Head of caudate nucleus (tissue), 42 donors: ENCODE measurements around the gene REN.

Experiments used
- DNase-seq, 42 donors: peaks; one replicate each; pipeline versions ENCODE4 v3.0.0 to v3.0.0-alpha.2; 2020 to 2021; ENCODE audit warnings: mixed read lengths in 7 of 42
- intact Hi-C: fragments of 100-400 bp; cut with DNase I; formaldehyde crosslinking; loops from one replicate; pipeline ENCODE4 v1.15.0; 2022

REN gene

DNA sequence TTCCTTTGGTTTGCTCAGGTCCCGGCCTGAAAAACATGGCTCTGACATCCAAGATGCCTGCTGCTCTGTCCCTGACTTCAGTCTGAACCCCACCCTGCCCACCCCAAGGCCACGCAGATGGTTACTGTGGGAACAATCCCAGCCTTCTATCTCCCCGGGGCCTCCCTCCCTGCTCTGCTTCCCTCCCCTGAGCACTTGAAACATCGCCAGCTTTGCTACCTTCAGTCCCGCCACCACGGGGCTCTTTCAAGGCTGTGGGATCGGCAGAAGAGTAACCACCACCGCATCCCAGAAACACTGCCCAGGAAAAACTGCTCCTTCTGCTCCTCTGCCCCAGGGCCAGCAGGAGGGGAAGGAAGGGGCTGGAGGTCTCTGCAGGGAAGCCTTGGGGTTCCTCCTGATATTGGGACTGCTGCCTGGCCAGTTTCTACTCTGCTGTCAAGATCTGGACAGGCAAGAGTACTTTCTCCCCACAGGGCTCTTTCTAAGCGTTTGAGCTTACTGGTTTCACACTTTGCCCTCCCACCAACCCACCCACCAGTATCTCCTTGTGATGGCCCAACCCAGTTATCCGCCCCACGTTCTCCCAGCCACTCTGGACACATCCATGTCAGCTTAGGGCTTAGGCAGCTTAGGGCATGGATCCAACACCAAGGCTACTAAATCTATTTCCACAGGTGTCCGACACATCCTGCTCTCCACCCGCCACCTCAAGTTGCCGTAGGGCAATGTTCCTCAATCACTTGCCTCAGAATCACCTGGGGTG, 22.7 kb downstream of the REN start:
- intact Hi-C loops: no loop called here
- no peak for DNase-seq

DNA sequence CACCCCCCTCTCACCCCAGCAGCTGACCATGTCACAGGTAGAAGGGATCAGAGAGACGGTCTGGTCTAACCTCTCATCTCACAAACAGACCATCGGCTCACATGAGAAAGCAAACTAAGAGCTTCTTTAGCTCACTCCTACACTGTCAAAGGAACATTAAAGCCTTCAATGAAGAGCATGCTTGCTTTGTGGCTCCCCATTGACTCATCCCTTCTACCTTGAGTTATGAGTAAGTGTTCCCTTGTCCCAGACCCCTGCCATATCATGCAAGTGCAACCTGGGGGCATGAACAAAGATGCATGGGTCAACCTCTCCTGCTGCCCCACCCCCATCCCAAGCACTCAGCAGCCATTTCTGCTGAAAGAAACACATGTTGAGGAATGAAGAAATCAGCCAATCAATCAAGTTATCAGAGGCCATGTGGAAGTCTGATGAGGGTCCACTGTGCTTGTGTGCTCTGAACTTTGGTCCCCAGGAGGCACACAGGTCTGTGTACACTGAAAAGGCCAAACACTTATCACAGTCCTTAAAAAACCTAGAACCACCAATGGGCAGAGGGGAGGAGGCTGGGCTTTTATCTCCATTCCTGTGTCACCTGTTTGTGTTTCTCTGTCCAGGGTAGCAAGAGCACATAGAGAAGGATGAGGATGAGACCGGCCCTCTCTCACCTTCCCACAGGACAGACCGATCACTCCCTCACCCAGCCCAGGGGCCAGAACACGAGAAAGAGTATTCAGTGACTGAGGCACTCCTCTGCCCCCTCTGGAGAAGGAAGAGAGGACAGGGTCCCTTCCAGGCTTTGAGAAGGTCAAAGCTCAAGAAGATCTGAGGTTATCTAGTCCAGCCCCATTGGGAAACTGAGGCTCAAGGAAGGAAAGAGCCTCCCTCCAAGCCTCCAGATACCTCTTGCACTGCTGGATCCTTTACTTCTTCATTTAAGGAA, 23.8 kb downstream of the REN start:
- intact Hi-C loops: no loop called here

DNA sequence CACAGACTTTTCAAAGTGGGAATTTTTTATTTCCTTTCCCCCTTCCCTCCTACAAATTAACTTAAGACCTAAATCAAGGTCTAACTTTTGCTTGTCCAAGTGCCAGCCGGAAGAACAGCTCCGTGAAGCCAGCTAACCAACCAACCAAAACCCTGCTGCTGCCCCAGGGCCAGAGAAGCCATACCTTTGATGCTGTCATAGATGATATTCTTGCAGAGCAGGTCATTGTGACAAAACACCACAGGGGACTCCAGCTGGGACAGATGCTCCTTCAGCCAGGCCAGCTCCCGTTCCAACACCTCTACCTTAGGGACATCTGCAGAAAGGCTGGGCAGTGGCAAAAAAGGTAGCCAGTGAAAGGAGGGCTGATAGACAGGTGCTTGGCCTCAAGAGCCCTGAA, 25.0 kb downstream of the REN start:
- no peak for DNase-seq
- intact Hi-C loops: no loop called here

More for the DNA sequence above, 23.8 kb downstream of the REN start:
- DNase-seq: no peak

DNA sequence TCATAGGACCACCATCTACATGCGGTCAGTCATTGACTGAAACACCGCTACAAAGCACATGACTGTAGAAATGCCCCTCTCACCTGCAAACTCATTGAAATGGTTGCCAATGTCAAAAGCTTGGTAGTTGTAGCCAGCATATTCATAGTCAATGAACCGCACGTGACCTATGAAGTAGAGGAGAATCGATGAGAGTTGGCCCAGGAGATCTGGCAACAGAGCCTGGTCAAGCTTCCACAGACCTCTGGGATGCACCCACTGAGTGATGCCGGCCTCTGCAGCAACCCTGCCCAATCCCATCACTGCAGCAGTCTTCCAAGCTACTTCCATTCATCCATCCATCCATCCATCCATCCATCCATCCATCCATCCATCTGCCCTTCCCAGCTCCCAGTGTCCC, 26.2 kb downstream of the REN start:
- intact Hi-C loops: no loop called here
- DNase-seq: no peak

DNA sequence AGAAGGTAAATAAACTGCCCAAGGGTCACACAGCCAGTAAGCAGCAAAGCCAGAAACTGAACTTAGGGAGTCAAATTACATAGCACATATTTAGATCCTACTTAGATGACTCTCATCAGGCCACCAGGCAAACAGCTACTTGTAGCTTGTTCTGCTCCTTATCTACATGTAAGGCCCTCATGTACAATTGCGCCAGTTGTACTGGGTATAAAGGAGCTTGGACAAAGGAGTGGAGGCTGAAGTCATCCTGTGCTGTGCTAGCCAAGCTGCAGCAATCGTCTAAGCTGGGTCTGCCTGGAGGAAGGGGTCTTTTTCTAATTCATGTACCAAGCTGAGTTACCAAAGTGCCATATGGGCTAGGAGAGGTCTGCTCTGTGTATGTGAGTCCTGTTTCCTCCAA, 27.0 kb downstream of the REN start:
- DNase-seq: no peak
- intact Hi-C loops: no loop called here

DNA sequence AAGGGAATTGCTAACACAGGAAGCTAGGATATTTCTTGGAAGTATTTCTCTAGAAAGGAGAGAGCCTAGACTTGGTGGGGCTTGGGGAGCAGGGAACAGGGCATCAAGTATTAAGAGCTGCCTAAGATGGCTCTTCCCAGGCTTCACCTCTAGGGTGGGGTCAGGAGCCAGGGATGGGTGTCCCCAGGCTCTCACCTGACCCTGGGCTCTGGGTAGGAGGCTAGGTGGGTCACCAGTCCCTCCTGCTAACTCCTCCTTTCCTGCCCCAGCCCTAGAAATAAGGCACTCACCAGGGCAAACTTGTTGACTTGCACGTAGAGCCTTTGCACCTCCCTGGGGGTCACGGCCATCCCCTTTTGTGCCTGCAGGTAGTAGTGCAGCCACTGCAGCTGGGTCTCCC, 29.3 kb downstream of the REN start:
- no peak for DNase-seq
- intact Hi-C loops: no loop called here

DNA sequence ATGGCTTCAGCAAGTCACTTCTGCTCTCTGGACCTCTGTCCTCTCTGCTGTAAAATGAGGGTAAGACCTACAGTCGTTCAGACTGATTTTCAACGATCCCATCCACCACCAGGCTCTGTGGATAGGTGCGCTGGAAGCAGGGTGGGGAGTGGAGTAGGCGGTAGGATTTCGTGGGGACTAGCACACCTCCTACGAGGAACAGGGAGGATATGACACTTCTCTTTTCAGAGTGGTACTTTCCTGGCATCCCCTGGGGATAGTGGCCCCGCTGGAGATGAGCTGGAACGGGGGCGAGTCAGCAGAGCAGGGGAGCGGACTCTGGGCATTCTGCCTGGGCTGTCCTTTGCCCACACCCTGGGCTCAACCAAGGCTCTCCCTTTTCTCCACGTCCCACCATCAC, 32.0 kb downstream of the REN start:
- intact Hi-C loops: no loop called here
- DNase-seq: peak in 29 of 42 donors; percentile 30 to 82 (median 51)

DNA sequence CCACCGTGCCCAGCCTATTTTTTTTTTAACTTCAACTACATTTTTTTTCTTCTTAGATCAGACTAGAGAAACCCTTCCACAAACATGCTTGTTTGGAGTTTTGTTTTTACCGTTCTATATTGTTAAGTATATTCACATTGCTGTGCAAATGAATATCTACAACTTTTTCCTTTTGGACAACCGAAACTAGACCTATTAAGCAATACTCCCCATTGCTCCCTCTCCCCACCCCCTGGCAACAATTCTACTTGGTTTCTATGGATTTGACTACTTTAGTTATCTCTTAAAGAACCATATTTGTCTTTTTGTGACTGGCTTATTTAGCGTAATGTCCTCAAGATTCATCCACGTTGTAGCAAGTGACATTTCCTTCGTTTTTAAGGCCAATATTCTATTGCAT, 33.4 kb downstream of the REN start:
- DNase-seq: no peak
- intact Hi-C loops: no loop called here

DNA sequence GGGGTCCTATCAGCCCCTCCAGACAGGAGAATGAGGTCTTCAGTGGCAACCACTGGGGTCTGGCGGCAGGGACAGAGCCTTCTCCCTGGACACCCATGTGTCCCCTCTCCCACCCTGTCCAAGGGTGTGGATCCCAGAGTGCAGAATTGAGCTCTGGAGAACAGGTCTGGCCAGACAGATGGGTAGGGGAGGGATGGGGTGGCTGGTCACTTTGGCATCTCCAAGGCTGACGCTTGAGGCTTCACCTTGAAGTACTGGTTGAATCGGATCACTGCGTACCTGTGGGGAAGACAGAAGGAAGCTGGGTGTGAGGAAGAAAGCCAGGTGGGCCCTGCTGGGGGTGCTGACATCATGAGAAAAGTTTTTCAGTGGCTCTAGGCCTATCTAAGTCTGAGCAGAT, 34.2 kb downstream of the REN start:
- intact Hi-C loops: no loop called here
- no peak for DNase-seq

DNA sequence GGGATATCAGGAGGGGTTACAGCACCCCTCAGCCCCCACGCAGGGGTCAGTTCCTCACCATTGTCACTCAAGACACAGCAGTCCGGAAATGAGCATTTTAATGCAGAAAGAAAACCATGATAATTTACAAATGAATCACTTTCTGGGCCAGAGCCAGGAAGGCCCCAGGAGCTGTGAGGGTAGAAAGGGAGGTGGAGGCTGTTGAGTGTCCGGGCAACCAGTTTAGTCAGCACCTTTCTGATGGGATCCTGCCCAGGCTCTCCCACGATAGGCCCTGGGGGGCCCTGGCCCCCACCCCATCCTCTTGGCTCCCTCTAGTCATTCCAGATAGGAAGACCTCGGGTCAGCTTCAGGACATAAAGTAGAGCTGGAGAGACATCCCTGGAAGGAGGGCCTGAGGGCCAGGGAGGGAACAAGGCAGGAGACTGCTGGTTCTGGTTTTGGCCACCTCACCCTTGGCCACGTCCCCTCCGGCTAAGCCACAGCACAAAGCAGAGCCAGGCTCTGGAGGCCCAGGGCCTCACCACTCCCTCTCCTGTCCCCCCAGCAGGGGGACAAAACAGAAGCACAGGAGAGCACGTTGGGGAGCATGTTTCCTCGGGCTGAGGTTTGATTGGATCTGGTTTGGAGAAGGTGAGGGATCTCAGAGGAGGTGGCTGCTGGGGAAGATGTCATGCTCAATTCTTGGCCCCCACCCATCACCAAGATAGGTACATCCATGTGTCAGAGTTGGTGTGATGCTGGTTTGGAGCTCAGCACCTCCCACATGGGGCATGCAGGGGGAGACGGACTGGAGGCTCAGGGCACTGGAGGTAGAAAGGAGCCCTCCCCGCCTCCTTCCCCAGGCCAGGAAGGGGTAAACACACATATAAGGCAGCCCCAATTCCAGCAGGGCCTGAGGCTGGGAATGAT, 34.9 kb downstream of the REN start:
- intact Hi-C loops: no loop called here

DNA sequence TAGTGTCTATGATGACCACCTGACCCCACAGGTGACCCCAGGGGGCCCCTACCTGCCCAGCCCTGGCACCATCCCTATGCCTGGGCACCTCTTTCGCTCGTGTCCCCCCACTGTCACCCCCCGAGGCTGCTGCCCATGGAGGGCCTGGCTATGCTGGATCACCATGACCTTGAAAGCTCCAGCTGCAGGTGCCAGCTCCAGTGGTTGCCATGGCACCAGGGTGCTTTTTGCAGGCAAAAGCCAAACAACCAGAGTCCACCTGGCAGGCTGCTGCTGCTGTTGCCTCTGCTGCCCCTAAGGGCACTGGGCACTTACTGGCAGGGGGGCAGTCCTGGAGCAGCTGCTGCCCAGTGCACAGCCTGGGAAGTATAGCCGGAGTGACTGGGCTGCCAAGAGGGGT, 36.0 kb downstream of the REN start:
- intact Hi-C loops: no loop called here
- DNase-seq: peak in 2 of 42 donors; percentile 39 to 49

More for the DNA sequence above, 34.9 kb downstream of the REN start:
- DNase-seq: peak in 2 of 42 donors; percentile 38 to 49

DNA sequence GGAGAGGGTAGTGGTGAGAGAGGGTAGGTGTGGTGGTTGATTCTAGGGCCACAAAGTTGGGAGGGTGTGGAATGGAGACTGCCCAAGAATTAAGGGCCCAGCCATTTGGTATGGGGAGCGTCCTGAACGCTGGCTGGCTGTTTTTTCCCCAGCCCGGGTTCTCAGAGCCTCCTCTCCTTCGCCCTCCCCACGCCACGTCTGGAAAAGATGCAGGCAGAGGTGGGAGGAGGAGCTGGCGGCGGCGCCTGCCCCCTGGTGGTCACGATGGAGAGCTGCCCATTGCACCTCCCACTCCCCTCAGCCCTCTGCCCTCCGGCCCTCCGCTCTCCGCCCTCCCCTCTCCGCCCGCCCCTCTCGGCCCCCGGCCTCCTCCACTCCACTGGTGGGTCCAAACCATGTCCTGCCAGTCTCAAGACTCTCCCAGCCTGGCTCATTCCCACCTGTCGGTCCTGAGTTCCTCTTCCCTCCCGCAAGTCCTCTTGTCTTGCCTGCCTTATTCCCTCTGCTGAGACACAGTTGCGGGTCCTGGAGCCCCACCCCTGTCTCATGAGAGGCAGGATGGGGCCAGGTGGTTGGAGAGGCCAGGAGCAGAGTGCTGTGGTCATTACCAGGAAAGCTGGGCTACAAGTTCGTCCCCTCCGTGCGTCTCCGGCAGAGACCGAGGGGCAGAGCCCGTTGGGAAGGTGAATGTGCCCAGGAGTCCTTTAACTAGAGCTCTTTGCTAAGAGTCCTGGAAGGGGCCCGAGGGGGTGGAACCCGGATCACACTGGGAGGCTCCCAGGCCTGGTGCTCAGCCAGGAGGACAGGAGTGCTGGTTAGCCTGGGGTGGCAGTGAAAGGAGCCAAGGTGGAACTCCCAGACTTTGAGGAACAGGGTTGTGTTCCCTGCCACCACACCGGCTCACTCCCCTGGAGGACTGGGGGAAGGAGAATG, 36.9 kb downstream of the REN start:
- peak in 41 of 42 donors; percentile 49 to 88 (median 74) for DNase-seq
- intact Hi-C loops: loop anchor here (2.0 to 5.0 kb wide), 2 partner anchors 57 to 268 kb away; partner anchors contain the start of genes SNRPE and SOX13

DNA sequence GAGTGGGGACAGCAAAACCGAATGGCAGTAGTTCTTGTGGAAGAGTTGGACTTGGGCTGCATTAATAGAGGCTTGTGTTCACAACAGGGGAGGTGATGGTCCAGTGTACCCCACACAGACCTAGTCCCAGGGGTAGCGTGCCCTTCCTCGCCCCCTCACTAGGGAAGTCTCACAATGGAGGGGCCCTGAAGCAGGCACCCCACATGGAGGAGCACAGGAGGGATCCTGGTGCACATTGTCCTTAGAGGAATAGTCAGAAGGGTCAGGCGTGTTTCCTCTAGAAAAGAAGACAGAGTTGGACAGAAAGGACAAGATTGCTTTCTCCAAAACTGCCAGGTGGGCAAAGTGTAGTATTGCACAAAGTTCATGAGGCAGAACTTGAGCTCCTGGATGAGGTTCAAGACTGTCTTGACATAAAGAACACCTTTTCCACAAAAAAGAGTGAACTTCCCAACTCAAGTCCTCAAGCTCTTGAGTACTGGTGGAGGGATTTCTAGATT, 37.6 kb downstream of the REN start:
- intact Hi-C loops: loop anchor here (2.0 to 5.0 kb wide), 2 partner anchors 56 to 268 kb away; partner anchors contain the start of genes SNRPE and SOX13
- DNase-seq: peak in 1 of 42 donors; percentile 0

DNA sequence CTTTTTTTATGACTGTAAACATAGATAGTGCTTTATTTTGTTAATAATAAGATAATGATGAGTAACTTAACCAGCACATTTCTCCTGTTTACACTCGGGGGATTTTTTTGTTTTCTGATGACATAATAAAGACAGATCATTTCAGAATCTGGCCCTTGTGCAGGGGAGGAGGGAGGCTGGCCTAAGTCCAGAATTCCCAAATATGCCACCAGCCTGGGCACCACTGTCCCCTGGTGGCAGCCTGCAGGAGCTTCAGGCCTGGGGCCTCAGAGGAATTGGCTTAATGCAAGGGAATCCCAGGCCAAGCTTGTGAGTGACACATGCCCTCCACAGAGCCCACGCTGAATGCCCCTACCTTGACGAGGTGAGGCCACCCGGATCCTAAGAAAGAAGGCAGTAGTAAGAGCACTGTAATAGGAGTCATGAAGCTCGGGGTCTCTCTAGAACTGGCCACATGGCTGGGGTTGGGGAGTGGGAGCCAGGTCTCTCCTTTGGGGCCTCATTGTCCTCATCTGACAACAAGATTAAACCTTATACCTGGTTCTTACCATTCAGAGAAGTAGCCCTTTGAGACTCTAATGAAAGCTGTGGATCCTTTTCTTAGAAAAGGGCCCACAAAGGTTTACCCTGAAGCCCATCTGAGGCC, 38.4 kb downstream of the REN start:
- peak in 41 of 42 donors; percentile 36 to 88 (median 70) for DNase-seq
- intact Hi-C loops: loop anchor here (2.0 to 5.0 kb wide), 2 partner anchors 55 to 267 kb away; partner anchors contain the start of genes SNRPE and SOX13

DNA sequence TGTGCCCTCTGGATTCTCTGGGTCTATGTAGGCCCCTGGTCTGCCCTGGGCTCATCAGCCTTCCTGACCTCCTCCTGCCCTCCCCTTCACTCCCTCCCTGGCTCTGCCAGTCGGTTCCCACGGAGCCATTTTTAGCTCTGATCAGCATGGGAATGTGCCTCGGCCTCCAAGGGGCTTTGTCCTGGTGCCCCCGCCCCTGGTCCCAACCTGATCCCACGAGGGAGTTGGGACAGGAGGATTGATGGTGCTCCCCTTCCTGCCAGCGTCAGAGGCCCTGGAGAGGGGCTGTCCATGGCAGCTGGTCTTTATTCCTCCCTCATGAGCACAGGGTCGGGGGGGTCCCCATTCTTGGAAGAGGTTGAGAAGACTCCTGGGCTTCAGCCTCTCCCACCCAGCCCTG, 39.2 kb downstream of the REN start:
- no peak for DNase-seq
- intact Hi-C loops: loop anchor here (5.0 kb wide), 1 partner anchor 55 kb away; the partner anchor contains the start of gene SOX13

DNA sequence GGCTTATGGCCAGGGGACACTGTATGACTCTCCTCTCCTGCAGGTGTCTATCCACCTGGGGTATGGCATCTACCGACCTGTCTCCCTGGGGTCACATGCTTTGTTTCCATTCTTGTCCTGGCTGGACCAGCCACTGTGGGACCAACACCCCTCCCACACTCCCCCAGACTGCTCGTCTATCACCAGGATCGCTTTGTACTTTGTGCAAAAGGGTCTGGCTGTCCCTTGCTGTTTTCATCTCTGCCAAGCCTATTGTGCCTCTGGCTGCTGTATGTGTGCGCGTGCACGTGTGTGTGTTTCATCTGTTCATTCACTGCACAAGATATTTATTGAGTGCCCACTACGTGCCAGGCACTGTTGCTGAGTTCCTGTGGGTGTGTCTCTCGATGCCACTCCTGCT, 39.8 kb downstream of the REN start:
- DNase-seq: peak in 3 of 42 donors; percentile 26 to 37 (median 34)
- intact Hi-C loops: loop anchor here (5.0 kb wide), 1 partner anchor 54 kb away; the partner anchor contains the start of gene SOX13
